Measurements from ENCODE around the gene FGF1.

GRCh38 chr5:142696379-142696778 lies 10.5 kb upstream of the FGF1 start:
- TF ChIP-seq EP300 (IDR thresholded peaks at IDR 0.05) (no peak), POLR2AphosphoS5 (IDR thresholded peaks at IDR 0.05) (no peak), POLR2A (IDR thresholded peaks at IDR 0.05) (no peak)
- TF ChIP-seq, protein P1, sequence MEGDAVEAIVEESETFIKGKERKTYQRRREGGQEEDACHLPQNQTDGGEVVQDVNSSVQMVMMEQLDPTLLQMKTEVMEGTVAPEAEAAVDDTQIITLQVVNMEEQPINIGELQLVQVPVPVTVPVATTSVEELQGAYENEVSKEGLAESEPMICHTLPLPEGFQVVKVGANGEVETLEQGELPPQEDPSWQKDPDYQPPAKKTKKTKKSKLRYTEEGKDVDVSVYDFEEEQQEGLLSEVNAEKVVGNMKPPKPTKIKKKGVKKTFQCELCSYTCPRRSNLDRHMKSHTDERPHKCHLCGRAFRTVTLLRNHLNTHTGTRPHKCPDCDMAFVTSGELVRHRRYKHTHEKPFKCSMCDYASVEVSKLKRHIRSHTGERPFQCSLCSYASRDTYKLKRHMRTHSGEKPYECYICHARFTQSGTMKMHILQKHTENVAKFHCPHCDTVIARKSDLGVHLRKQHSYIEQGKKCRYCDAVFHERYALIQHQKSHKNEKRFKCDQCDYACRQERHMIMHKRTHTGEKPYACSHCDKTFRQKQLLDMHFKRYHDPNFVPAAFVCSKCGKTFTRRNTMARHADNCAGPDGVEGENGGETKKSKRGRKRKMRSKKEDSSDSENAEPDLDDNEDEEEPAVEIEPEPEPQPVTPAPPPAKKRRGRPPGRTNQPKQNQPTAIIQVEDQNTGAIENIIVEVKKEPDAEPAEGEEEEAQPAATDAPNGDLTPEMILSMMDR (IDR thresholded peaks at IDR 0.05): no peak

Data from stomach (tissue), 4 donors.